ENCODE measurements around the gene RPL7A.

DNA sequence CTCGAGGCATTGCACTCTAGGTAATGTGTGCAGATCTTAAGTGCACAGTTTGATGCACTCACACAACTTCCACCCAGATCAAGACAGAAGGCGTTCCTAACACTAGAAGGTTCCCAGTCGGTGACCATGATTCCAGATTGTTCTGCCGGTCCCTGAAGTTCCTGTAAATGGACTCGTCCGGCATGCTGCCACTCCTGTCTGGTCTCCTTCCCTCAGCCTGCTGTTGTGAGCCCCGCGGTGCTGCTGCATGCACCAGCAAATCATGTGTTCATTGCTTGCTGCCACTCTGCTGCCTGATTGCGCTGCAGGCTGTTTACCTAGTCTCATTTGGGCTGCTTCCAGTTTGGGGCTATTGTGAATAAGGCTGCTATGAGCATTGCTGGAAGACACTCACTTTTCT, 39.7 kb downstream of the RPL7A start:
- TF ChIP-seq, protein P1, sequence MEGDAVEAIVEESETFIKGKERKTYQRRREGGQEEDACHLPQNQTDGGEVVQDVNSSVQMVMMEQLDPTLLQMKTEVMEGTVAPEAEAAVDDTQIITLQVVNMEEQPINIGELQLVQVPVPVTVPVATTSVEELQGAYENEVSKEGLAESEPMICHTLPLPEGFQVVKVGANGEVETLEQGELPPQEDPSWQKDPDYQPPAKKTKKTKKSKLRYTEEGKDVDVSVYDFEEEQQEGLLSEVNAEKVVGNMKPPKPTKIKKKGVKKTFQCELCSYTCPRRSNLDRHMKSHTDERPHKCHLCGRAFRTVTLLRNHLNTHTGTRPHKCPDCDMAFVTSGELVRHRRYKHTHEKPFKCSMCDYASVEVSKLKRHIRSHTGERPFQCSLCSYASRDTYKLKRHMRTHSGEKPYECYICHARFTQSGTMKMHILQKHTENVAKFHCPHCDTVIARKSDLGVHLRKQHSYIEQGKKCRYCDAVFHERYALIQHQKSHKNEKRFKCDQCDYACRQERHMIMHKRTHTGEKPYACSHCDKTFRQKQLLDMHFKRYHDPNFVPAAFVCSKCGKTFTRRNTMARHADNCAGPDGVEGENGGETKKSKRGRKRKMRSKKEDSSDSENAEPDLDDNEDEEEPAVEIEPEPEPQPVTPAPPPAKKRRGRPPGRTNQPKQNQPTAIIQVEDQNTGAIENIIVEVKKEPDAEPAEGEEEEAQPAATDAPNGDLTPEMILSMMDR (conservative IDR thresholded peaks at IDR 0.05) = no peak
- no peak for TF ChIP-seq ZFX (IDR thresholded peaks at IDR 0.05)

Data from C4-2B (cell line).